GM12874 (cell line): ENCODE results near the gene UTS2B.

Source experiments
- CTCF ChIP-seq: IDR thresholded peaks from 2 replicates; pipeline ENCODE4 v1.5.1; 2011; ENCODE audit warnings: low read depth, mild to moderate bottlenecking, control low read depth, low read length, moderate library complexity; ENCODE audit not compliant: insufficient read depth

Gene UTS2B

GRCh38 chr3:191329654-191330529 is at the start of gene UTS2B:
UTS2B (minus strand) TSS chr3:191330526; CDS start chr3:191282189, 48,337 bp downstream.
- no peak for TF ChIP-seq CTCF

DNA sequence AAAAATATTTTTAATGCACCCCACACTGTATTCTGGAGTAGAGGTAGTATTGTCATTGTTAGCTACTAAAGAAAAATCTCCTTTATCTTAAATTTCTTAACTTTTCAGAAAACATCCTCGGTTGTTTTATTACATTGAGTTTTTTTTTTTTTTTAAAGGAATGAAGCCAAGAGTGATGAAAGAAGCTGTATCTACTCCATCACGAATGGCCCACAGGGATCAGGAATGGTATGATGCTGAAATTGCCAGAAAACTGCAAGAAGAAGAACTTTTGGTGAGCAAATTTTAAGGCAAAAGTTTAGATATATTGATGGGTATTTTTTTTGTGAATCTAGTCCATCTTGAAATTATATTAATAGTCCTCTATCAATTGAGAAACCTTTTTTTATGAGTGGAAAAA is 49.7 kb upstream of the UTS2B start:
- TF ChIP-seq CTCF = no peak

- TF ChIP-seq CTCF = no peak
Measured at GRCh38 chr3:191379446-191379845, 49.1 kb upstream of the UTS2B start.

- TF ChIP-seq CTCF = no peak
Measured at GRCh38 chr3:191378142-191378812, 48.0 kb upstream of the UTS2B start.

- TF ChIP-seq CTCF = no peak
Measured at GRCh38 chr3:191376516-191377141, 46.3 kb upstream of the UTS2B start.

GRCh38 chr3:191373327-191373726 is 43.0 kb upstream of the UTS2B start:
- no peak for TF ChIP-seq CTCF

DNA sequence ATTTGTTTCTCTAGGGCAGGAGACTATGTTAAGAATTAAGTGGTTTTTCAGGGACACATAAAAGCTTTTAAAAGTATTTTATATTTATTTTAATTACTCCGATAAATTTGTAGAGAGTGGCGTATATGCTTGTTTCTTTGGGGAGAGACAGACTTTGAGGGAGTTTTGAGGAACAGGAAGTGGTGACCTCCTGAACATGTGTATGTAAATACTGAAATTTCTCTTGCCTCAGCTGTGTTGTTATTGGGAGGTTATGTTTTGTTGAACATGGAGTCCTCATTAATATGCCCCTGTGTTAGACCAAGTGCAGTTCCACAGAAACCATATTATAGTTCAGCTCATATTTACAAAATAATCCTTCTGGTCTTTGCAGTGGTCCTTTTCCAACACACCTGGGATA is 41.8 kb upstream of the UTS2B start:
- no peak for TF ChIP-seq CTCF
